ENCODE data around the gene C1orf105.

DNA sequence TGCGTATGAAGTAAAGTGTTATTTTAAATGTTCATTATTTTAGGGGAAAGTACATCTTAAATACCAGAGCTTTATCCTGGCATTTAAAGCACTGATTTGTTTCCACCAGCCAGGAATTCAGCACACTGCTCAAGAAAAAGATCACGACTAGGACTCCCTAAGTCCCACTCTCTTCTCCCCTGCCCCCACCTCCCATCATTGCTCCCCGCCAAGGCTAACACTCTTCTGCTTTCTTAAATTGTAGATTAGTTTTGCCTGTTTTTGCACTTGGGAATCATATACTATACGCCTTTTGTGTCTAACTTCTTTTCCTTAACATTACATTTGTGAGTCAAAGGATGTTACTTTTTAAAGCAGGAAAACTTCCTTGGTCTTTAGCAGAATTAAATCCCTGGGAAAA, 37.5 kb upstream of the C1orf105 start:
- TF ChIP-seq POLR2A (IDR thresholded peaks at IDR 0.05; ENCODE audit: low read depth, low read length), result no peak
- no peak for TF ChIP-seq SPI1 (IDR thresholded peaks at IDR 0.05; ENCODE audit: low read depth, low read length)
- TF ChIP-seq TAF1 (IDR thresholded peaks at IDR 0.05; ENCODE audit: low read depth, low read length), result no peak
- TF ChIP-seq POLR2AphosphoS5 (IDR thresholded peaks at IDR 0.05; ENCODE audit: low read depth, low read length), result no peak
- no peak for TF ChIP-seq PAX5 (IDR thresholded peaks at IDR 0.05; ENCODE audit: insufficient read depth, low read length, severe bottlenecking)
- no peak for TF ChIP-seq POU2F2 (IDR thresholded peaks at IDR 0.05; ENCODE audit: low read depth, low read length)

All from GM12891 (cell line).